HepG2 (cell line): ENCODE results near the gene ARHGAP19. TPM values are rescaled to one million over a fixed set of nuclear protein-coding genes. Genes with fewer than 3 reads are reported as not detected.

Experiments used
- ASH2L ChIP-seq: fragments of 300-600, 200-600 bp; sonication (generic); IDR thresholded peaks from 2 replicates; pipeline ENCODE4 v1.7.0; 2017; ENCODE audit warnings: low read depth, mild to moderate bottlenecking, moderate library complexity, mixed read lengths, low read length; ENCODE audit not compliant: insufficient read length
- CHD4 ChIP-seq: fragments of 200-600 bp; sonication (generic); IDR thresholded peaks from 2 replicates; pipeline ENCODE4 v1.7.0; 2017; ENCODE audit warnings: mild to moderate bottlenecking, low read length, borderline replicate concordance
- GFI1 ChIP-seq: sonication (generic); formaldehyde crosslinking; IDR thresholded peaks from 2 replicates; pipeline ENCODE4 v1.5.0; 2020; ENCODE audit warnings: missing genetic modification reagents, mild to moderate bottlenecking, borderline replicate concordance
- KDM2A ChIP-seq: sonication (generic); formaldehyde crosslinking; IDR thresholded peaks from 2 replicates; pipeline ENCODE4 v1.4.0; 2020; ENCODE audit warnings: low read depth, missing genetic modification reagents, borderline replicate concordance
- SMAD1 ChIP-seq: sonication (generic); formaldehyde crosslinking; IDR thresholded peaks from 2 replicates; pipeline ENCODE4 v1.4.0; 2020; ENCODE audit warnings: missing genetic modification reagents, low read depth, mild to moderate bottlenecking, borderline replicate concordance
- SSRP1 ChIP-seq: IDR thresholded peaks from 2 replicates; pipeline ENCODE4 v1.6.1; 2016; ENCODE audit warnings: control low read depth
- ZBTB21 ChIP-seq: sonication (generic); formaldehyde crosslinking; IDR thresholded peaks from 2 replicates; pipeline ENCODE4 v1.4.0; 2020; ENCODE audit warnings: missing genetic modification reagents
- ZFP36L1 ChIP-seq: sonication (generic); formaldehyde crosslinking; IDR thresholded peaks from 2 replicates; pipeline ENCODE4 v1.8.0; 2022; ENCODE audit warnings: mild to moderate bottlenecking, missing genetic modification reagents, moderate library complexity
- ZNF205 ChIP-seq: IDR thresholded peaks from 2 replicates; pipeline ENCODE4 v1.6.1; 2018; ENCODE audit warnings: missing biosample characterization, missing genetic modification reagents
- ZNF24 ChIP-seq: fragments of 450-650 bp; IDR thresholded peaks from 2 replicates; pipeline ENCODE4 v1.6.1; 2017; ENCODE audit warnings: antibody characterized with exemption, mild to moderate bottlenecking
- ZNF501 ChIP-seq: sonication (generic); formaldehyde crosslinking; IDR thresholded peaks from 2 replicates; pipeline ENCODE4 v1.5.1; 2020; ENCODE audit warnings: mild to moderate bottlenecking, moderate library complexity, missing genetic modification reagents
- ZNF547 ChIP-seq: sonication (generic); formaldehyde crosslinking; IDR thresholded peaks from 2 replicates; pipeline ENCODE4 v1.5.1; 2020; ENCODE audit warnings: mild to moderate bottlenecking, missing genetic modification reagents
- ZNF598 ChIP-seq: sonication (generic); formaldehyde crosslinking; IDR thresholded peaks from 2 replicates; pipeline ENCODE4 v1.5.1; 2020; ENCODE audit warnings: mild to moderate bottlenecking, missing genetic modification reagents, borderline replicate concordance
- polyA plus RNA-seq, 8 experiments: library from polyadenylated mRNA; depleted of rRNA in 3 of 8; stranded (reverse) in 7 of 8; unstranded in 1 of 8; fragments of >200 nt; fragmentation: Illumina TruSeq in 4 of 8; extraction: Trizol in 4 of 8; gene quantifications; 2 replicates each; pipeline versions ENCODE4 v1.2.1 to v1.2.3, GENCODE V29; 2011 to 2016; ENCODE audit warnings: low read depth in 4 of 8, missing spikeins in 1 of 8, mixed read lengths in 1 of 8; ENCODE audit not compliant: insufficient read depth in 1 of 8
- total RNA-seq, 5 experiments: library from RNA; depleted of rRNA; stranded (reverse); fragments of >200 nt; fragmentation: Illumina TruSeq; extraction: Trizol; gene quantifications; 2 replicates each; pipeline ENCODE4 v1.2.3, GENCODE V29; 2016; ENCODE audit warnings: low read depth in 1 of 5
- TF ChIP-seq, protein P1 (sequence below): sonication (generic); formaldehyde crosslinking; IDR thresholded peaks from 2 replicates; pipeline ENCODE4 v1.4.0; 2020; ENCODE audit warnings: mild to moderate bottlenecking, missing genetic modification reagents
- TF ChIP-seq, protein P2 (sequence below): sonication (generic); formaldehyde crosslinking; IDR thresholded peaks from 2 replicates; pipeline ENCODE4 v1.4.0; 2020; ENCODE audit warnings: missing genetic modification reagents
- TF ChIP-seq, protein P3 (sequence below): sonication (generic); formaldehyde crosslinking; IDR thresholded peaks from 2 replicates; pipeline ENCODE4 v1.5.0; 2020; ENCODE audit warnings: missing genetic modification reagents, mild to moderate bottlenecking, borderline replicate concordance
- TF ChIP-seq, protein P4 (sequence below): sonication (generic); formaldehyde crosslinking; conservative IDR thresholded peaks from 2 replicates; pipeline ENCODE4 v1.4.0; 2020; ENCODE audit warnings: mild to moderate bottlenecking, missing genetic modification reagents, moderate library complexity

Gene ARHGAP19
- total and polyA plus RNA-seq, 2 of the 13 experiments (the other 11 are each of a cell fraction or from before 2014, with no cell fraction given), result 7.6 to 10.0 TPM

GRCh38 chr10:97328646-97329453, 36.4 kb upstream of the ARHGAP19 start (continued):
- TF ChIP-seq KDM2A (CRISPR knock-in tag), result no peak
- TF ChIP-seq ZNF547 (CRISPR knock-in tag), result no peak
- TF ChIP-seq SSRP1 (CRISPR knock-in tag), result peak; percentile 93
- peak; percentile 57; the same call in 1 of the 2 replicates for TF ChIP-seq ZNF205 (CRISPR knock-in tag)
- TF ChIP-seq GFI1 (CRISPR knock-in tag), result peak; percentile 98
- TF ChIP-seq, protein P1, sequence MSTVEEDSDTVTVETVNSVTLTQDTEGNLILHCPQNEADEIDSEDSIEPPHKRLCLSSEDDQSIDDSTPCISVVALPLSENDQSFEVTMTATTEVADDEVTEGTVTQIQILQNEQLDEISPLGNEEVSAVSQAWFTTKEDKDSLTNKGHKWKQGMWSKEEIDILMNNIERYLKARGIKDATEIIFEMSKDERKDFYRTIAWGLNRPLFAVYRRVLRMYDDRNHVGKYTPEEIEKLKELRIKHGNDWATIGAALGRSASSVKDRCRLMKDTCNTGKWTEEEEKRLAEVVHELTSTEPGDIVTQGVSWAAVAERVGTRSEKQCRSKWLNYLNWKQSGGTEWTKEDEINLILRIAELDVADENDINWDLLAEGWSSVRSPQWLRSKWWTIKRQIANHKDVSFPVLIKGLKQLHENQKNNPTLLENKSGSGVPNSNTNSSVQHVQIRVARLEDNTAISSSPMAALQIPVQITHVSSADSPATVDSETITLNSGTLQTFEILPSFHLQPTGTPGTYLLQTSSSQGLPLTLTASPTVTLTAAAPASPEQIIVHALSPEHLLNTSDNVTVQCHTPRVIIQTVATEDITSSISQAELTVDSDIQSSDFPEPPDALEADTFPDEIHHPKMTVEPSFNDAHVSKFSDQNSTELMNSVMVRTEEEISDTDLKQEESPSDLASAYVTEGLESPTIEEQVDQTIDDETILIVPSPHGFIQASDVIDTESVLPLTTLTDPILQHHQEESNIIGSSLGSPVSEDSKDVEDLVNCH (CRISPR knock-in tag), result no peak
- TF ChIP-seq, protein P2, sequence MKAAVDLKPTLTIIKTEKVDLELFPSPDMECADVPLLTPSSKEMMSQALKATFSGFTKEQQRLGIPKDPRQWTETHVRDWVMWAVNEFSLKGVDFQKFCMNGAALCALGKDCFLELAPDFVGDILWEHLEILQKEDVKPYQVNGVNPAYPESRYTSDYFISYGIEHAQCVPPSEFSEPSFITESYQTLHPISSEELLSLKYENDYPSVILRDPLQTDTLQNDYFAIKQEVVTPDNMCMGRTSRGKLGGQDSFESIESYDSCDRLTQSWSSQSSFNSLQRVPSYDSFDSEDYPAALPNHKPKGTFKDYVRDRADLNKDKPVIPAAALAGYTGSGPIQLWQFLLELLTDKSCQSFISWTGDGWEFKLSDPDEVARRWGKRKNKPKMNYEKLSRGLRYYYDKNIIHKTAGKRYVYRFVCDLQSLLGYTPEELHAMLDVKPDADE, result no peak
- peak; percentile 35; the same call in 1 of the 2 replicates for TF ChIP-seq ZBTB21 (CRISPR knock-in tag)
- TF ChIP-seq, protein P3, sequence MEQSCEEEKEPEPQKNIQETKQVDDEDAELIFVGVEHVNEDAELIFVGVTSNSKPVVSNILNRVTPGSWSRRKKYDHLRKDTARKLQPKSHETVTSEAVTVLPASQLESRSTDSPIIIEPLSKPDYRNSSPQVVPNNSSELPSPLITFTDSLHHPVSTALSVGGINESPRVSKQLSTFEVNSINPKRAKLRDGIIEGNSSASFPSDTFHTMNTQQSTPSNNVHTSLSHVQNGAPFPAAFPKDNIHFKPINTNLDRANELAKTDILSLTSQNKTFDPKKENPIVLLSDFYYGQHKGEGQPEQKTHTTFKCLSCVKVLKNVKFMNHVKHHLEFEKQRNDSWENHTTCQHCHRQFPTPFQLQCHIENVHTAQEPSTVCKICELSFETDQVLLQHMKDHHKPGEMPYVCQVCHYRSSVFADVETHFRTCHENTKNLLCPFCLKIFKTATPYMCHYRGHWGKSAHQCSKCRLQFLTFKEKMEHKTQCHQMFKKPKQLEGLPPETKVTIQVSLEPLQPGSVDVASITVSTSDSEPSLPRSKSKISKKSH (CRISPR knock-in tag), result no peak
- no peak for TF ChIP-seq CHD4
- TF ChIP-seq, protein P4, sequence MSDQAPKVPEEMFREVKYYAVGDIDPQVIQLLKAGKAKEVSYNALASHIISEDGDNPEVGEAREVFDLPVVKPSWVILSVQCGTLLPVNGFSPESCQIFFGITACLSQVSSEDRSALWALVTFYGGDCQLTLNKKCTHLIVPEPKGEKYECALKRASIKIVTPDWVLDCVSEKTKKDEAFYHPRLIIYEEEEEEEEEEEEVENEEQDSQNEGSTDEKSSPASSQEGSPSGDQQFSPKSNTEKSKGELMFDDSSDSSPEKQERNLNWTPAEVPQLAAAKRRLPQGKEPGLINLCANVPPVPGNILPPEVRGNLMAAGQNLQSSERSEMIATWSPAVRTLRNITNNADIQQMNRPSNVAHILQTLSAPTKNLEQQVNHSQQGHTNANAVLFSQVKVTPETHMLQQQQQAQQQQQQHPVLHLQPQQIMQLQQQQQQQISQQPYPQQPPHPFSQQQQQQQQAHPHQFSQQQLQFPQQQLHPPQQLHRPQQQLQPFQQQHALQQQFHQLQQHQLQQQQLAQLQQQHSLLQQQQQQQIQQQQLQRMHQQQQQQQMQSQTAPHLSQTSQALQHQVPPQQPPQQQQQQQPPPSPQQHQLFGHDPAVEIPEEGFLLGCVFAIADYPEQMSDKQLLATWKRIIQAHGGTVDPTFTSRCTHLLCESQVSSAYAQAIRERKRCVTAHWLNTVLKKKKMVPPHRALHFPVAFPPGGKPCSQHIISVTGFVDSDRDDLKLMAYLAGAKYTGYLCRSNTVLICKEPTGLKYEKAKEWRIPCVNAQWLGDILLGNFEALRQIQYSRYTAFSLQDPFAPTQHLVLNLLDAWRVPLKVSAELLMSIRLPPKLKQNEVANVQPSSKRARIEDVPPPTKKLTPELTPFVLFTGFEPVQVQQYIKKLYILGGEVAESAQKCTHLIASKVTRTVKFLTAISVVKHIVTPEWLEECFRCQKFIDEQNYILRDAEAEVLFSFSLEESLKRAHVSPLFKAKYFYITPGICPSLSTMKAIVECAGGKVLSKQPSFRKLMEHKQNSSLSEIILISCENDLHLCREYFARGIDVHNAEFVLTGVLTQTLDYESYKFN (CRISPR knock-in tag), result peak; percentile 98
- TF ChIP-seq ZNF24, result no peak
- TF ChIP-seq SMAD1 (CRISPR knock-in tag), result no peak
- TF ChIP-seq ASH2L, result no peak
- no peak for TF ChIP-seq ZNF598
- TF ChIP-seq ZFP36L1 (CRISPR knock-in tag), result no peak
- TF ChIP-seq ZNF501 (CRISPR knock-in tag), result no peak
